T-helper 1 cell treated with Interleukin-12 subunit alpha and Interleukin-12 subunit beta and Interleukin-4 antibody, amounts not matched to agents 30 μg/mL and 1 μg/mL, for 36 hours (primary cell): Measurements from ENCODE around the gene TJP1.
"Not testable (repeated sequence)": the region's sequence is repeated elsewhere in the genome, so short reads cannot be mapped to it uniquely, and the experiment has no call there.

Source experiments
- H3K27ac Mint-ChIP-seq: one replicate; pipeline ENCODE4 v1.8.0; 2021; ENCODE audit warnings: mild to moderate bottlenecking, mixed read lengths
- H3K27me3 Mint-ChIP-seq: one replicate; pipeline ENCODE4 v1.8.0; 2021; ENCODE audit warnings: low read depth, mixed read lengths
- H3K36me3 Mint-ChIP-seq: one replicate; pipeline ENCODE4 v1.8.0; 2021; ENCODE audit warnings: low read depth, mixed read lengths
- H3K4me1 Mint-ChIP-seq: one replicate; pipeline ENCODE4 v1.8.0; 2021; ENCODE audit warnings: low read depth, mixed read lengths
- H3K4me3 Mint-ChIP-seq: one replicate; pipeline ENCODE4 v1.8.0; 2021; ENCODE audit warnings: mild to moderate bottlenecking, moderate library complexity, mixed read lengths
- H3K9me3 Mint-ChIP-seq: one replicate; pipeline ENCODE4 v1.8.0; 2021; ENCODE audit warnings: mixed read lengths

TJP1 gene

DNA sequence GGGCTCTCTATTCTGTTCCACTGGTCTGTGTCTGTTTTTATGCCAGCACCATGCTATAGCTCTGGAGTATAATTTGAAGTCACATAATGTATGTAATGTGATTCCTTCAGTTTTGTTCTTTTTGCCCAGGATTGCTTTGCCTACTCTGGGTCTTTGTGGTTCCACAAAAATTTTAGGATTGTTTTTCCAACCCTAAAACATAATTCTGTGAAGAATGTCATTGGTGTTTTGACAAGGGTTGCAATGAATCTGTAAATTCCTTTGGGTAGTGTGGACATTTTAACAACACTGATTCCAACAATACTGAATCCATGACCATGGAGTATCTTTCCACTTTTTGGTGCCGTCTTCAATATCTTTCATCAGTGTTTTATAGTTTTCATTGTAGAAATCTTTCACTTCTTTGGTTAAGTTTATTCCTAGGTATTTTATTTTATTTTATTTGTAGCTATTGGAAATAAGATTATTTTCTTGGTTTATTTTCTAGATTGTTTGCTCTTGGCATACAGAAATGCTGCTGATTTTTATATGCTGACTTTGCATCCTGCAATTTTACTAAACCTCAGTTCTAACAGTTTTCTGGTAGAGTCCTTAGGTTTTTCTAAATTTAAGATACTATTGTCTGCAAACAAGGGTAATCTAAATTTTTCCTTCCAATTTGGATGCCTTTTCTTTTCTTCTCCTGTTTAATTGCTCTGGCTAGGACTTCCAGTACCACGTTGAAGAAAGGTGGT, 29.7 kb downstream of the TJP1 start:
- Mint-ChIP-seq H3K4me1 (no peaks in the 10 kb centered on the region), H3K9me3 (no peaks in the 10 kb centered on the region), H3K27ac (no peak overlapping the region), H3K4me3 (no peak overlapping the region), H3K27me3 (peaks cover 11% of the 10 kb centered on the region), H3K36me3 (no peaks in the 10 kb centered on the region)

- no peak overlapping the region for H3K27ac Mint-ChIP-seq
- no peak overlapping the region for H3K4me3 Mint-ChIP-seq
- H3K27me3 Mint-ChIP-seq, result peaks cover 16% of the 10 kb centered on the region
- no peaks in the 10 kb centered on the region for H3K4me1 Mint-ChIP-seq
- no peaks in the 10 kb centered on the region for H3K36me3 Mint-ChIP-seq
- H3K9me3 Mint-ChIP-seq, result no peaks in the 10 kb centered on the region
Observed at GRCh38 chr15:29790607-29791006, 31.7 kb downstream of the TJP1 start.

- Mint-ChIP-seq H3K9me3 (no peaks in the 10 kb centered on the region), H3K4me3 (no peak overlapping the region), H3K36me3 (no peaks in the 10 kb centered on the region), H3K27ac (no peak overlapping the region), H3K27me3 (peaks cover 20% of the 10 kb centered on the region), H3K4me1 (no peaks in the 10 kb centered on the region)
Observed at GRCh38 chr15:29789871-29790270, 32.4 kb downstream of the TJP1 start.

DNA sequence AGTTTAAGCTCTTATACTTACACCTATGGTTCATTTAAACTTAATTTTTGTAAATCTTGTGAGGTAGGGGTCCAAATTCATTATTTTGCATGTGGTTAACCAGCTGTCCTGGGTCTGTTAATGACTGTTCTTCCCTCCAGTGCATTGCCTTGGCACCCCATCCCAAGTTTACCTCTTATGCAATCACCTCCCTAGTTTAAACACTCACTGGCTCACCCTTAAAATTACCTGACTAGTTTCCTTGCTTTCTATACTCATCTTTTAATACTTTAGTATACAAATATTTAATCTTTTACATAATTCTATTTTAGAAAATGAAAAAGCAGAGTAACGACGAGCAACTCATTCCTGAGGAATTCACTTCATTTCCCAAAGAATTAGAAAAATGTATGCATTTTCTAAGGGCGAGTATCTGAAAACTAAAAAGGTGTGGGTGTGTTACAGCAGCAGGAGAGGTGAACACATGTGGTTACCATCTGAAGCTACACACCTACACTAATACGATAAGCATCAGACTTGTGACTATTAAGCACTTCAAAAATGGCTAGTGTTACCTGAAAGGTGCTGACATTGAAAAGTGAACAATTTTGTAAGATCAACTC, 33.7 kb downstream of the TJP1 start:
- no peaks in the 10 kb centered on the region for H3K36me3 Mint-ChIP-seq
- H3K27ac Mint-ChIP-seq, result no peak overlapping the region
- no peaks in the 10 kb centered on the region for H3K9me3 Mint-ChIP-seq
- no peak overlapping the region for H3K4me3 Mint-ChIP-seq
- no peaks in the 10 kb centered on the region for H3K4me1 Mint-ChIP-seq
- peaks cover 15% of the 10 kb centered on the region for H3K27me3 Mint-ChIP-seq

DNA sequence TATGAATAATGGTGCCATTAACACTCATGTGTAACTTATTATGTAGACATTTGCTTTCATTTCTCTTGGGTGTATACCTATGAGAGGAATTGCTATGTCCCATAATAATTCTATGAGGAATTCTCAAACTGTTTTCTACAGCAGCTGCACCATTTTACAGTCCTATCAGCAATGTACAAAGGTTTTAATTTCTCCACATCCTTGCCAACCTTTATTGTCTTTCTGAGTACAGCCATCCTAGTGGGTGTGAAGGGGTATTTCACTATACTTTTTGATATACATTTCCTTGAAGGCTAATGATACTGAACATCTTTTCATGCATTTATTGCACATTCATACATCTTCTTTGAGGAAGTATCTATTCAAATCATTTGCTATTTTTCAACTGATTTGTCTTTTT, 34.5 kb downstream of the TJP1 start:
- Mint-ChIP-seq H3K4me1 (no peaks in the 10 kb centered on the region), H3K9me3 (no peaks in the 10 kb centered on the region), H3K27me3 (peaks cover 10% of the 10 kb centered on the region), H3K36me3 (no peaks in the 10 kb centered on the region), H3K4me3 (no peak overlapping the region), H3K27ac (no peak overlapping the region)

GRCh38 chr15:29785642-29786041, 36.6 kb downstream of the TJP1 start:
- H3K4me3 Mint-ChIP-seq, result no peak overlapping the region

GRCh38 chr15:29785136-29785535, 37.1 kb downstream of the TJP1 start:
- Mint-ChIP-seq H3K4me3 (no peak overlapping the region), H3K4me1 (no peaks in the 10 kb centered on the region), H3K27me3 (peaks cover 10% of the 10 kb centered on the region), H3K27ac (no peak overlapping the region), H3K36me3 (no peaks in the 10 kb centered on the region), H3K9me3 (no peaks in the 10 kb centered on the region)

More at GRCh38 chr15:29785642-29786041, 36.6 kb downstream of the TJP1 start:
- Mint-ChIP-seq H3K4me1 (no peaks in the 10 kb centered on the region), H3K9me3 (no peaks in the 10 kb centered on the region), H3K27ac (no peak overlapping the region), H3K36me3 (no peaks in the 10 kb centered on the region), H3K27me3 (peaks cover 10% of the 10 kb centered on the region)

DNA sequence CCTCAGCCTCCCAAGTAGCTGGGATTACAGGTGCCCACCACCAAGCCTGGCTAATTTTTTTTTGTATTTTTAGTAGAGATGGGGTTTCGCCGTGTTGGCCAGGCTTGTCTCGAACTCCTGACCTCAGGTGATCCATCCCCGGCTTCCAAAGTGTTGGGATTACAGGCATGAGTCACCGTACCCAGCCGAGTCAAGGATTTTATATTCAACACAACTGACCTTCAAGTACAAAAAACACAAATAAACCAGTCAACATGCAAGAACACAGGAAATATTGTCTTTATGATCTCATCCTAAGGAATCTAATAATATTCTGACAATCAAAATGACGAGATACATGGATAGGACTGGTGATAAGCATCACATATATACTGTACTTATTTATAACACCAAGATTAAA, 37.9 kb downstream of the TJP1 start:
- Mint-ChIP-seq H3K4me1 (no peaks in the 10 kb centered on the region), H3K36me3 (no peaks in the 10 kb centered on the region), H3K27ac (no peak overlapping the region), H3K4me3 (no peak overlapping the region), H3K9me3 (no peaks in the 10 kb centered on the region), H3K27me3 (peaks cover 10% of the 10 kb centered on the region)

- H3K27ac Mint-ChIP-seq, result not testable (repeated sequence)
- peaks cover 10% of the 10 kb centered on the region for H3K27me3 Mint-ChIP-seq
Observed at GRCh38 chr15:29782816-29783215, 39.5 kb downstream of the TJP1 start.

DNA sequence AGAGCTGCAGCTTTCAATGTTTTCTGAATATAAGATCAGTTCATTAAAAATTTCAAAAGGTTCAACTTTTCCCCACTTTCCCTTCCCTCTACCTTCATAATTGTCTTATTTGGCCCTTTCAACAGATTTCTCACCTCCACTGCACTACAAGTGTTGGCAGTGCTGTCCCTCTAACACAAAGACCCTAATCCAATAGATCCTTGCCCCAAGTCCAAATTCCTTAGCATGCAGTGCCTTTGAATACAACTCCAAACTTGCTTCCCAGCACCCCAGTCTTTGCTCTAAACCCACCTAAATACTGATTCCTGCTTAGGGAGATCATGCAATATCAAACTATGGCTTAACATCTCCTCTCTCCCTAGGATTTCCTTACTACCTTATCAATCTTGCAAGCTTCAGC, 43.9 kb downstream of the TJP1 start:
- Mint-ChIP-seq H3K4me1 (no peaks in the 10 kb centered on the region), H3K4me3 (no peak overlapping the region), H3K27ac (no peak overlapping the region), H3K9me3 (no peaks in the 10 kb centered on the region), H3K36me3 (no peaks in the 10 kb centered on the region), H3K27me3 (peaks cover 7% of the 10 kb centered on the region)

More at GRCh38 chr15:29782816-29783215, 39.5 kb downstream of the TJP1 start:
- H3K4me3 Mint-ChIP-seq, H3K4me1 Mint-ChIP-seq, H3K9me3 Mint-ChIP-seq, H3K36me3 Mint-ChIP-seq: not testable (repeated sequence)

DNA sequence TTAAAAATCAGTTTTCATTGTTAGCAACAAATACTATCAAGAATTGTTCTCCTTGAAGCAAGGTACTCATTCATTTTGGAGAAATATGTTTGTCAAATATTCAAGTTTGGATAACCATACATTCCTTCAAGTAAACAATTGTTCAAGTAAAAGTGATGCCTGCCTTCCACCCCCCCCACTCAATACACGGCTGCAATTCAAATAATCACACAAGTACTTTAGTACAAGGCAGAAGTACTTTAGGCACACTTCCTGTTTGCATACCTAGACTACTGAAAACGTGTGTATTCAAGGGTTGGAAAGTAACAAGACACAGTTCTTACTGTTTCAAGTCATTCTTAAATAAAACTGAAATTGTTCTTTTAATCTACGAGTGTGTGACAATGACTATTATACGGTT, 45.4 kb downstream of the TJP1 start:
- no peaks in the 10 kb centered on the region for H3K36me3 Mint-ChIP-seq
- H3K9me3 Mint-ChIP-seq, result no peaks in the 10 kb centered on the region
- H3K27ac Mint-ChIP-seq, result no peak overlapping the region
- H3K4me1 Mint-ChIP-seq, result no peaks in the 10 kb centered on the region
- peaks cover 7% of the 10 kb centered on the region for H3K27me3 Mint-ChIP-seq
- no peak overlapping the region for H3K4me3 Mint-ChIP-seq

GRCh38 chr15:29774900-29775299, 47.4 kb downstream of the TJP1 start:
- no peak overlapping the region for H3K27ac Mint-ChIP-seq
- no peaks in the 10 kb centered on the region for H3K9me3 Mint-ChIP-seq
- H3K27me3 Mint-ChIP-seq, result peaks cover 7% of the 10 kb centered on the region
- H3K4me3 Mint-ChIP-seq, result no peak overlapping the region
- no peaks in the 10 kb centered on the region for H3K4me1 Mint-ChIP-seq
- no peaks in the 10 kb centered on the region for H3K36me3 Mint-ChIP-seq

GRCh38 chr15:29773816-29774215, 48.5 kb downstream of the TJP1 start:
- Mint-ChIP-seq H3K9me3 (no peaks in the 10 kb centered on the region), H3K27me3 (peaks cover 7% of the 10 kb centered on the region), H3K4me1 (no peaks in the 10 kb centered on the region), H3K36me3 (no peaks in the 10 kb centered on the region), H3K4me3 (no peak overlapping the region), H3K27ac (no peak overlapping the region)

DNA sequence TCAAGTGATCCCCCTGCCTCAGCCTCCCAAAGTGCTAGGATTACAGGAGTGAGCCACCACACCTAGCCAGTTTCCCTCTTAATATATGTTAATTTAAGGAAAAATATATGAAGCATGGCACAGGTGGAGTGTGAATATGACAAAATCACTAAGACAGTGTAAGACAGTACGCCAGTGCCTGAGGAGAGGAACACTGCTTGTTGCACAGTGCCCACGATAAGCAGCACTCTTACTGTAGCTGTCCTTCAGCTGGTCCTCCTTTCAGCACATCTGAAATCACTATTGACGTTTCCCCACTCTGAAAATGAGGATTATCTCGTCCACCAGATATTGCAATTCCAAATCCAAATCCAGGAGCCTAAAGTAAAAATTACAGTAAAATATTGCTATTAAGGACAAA, 49.3 kb downstream of the TJP1 start:
- H3K27me3 Mint-ChIP-seq, result peaks cover 7% of the 10 kb centered on the region
- H3K36me3 Mint-ChIP-seq, result no peaks in the 10 kb centered on the region
- no peaks in the 10 kb centered on the region for H3K9me3 Mint-ChIP-seq
- no peaks in the 10 kb centered on the region for H3K4me1 Mint-ChIP-seq
- no peak overlapping the region for H3K4me3 Mint-ChIP-seq
- H3K27ac Mint-ChIP-seq, result no peak overlapping the region

DNA sequence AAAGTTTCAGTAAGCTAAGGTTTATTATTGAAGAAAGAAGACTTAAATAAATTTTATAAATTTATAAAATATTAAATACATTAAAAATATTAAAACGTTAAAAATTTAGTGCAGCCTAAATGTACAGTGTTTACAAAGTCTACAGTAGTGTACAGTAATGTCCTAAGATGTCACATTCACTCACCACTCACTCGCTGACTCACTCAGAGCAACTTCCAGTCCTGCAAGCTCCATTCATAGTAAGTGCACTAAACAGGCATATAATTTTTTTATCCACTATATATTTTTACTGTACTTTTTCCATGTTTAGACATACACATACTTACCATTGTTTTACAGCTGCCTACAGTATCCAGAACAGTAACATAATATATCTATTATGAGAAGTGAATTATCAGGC, 51.5 kb downstream of the TJP1 start:
- Mint-ChIP-seq H3K4me1 (no peaks in the 10 kb centered on the region), H3K27me3 (peaks cover 11% of the 10 kb centered on the region), H3K9me3 (no peaks in the 10 kb centered on the region), H3K36me3 (no peaks in the 10 kb centered on the region), H3K27ac (no peak overlapping the region), H3K4me3 (no peak overlapping the region)
